Measurements from ENCODE around the gene LRIF1.

Gene LRIF1

DNA sequence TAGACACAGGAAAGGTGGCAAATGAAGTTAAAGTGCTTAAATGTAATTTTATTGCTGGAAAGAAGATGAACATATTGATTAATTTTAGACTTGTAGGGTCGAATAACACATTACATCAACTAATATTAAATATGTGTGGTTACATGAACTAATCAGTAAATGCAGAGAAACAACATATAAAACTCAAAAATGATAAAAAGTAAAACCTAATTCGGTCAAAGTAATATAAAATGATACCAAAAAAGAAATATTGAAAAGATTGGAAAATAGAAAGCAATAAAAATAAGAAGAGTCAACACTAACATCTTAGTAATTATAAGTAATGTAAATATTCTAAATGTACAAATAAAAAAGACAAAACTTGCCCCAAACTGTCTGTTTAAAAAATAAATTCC, 47.5 kb downstream of the LRIF1 start:
- DNase-seq (ENCODE audit: low read depth), result no peak
- H3K4me3 ChIP-seq (ENCODE audit: control insufficient read depth, low read depth, low read length), result no peak overlapping the region
- TF ChIP-seq, protein P1, sequence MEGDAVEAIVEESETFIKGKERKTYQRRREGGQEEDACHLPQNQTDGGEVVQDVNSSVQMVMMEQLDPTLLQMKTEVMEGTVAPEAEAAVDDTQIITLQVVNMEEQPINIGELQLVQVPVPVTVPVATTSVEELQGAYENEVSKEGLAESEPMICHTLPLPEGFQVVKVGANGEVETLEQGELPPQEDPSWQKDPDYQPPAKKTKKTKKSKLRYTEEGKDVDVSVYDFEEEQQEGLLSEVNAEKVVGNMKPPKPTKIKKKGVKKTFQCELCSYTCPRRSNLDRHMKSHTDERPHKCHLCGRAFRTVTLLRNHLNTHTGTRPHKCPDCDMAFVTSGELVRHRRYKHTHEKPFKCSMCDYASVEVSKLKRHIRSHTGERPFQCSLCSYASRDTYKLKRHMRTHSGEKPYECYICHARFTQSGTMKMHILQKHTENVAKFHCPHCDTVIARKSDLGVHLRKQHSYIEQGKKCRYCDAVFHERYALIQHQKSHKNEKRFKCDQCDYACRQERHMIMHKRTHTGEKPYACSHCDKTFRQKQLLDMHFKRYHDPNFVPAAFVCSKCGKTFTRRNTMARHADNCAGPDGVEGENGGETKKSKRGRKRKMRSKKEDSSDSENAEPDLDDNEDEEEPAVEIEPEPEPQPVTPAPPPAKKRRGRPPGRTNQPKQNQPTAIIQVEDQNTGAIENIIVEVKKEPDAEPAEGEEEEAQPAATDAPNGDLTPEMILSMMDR (IDR thresholded peaks at IDR 0.05; ENCODE audit: control insufficient read depth, insufficient read depth, low read depth, low read length, missing control alignments), result no peak

DNA sequence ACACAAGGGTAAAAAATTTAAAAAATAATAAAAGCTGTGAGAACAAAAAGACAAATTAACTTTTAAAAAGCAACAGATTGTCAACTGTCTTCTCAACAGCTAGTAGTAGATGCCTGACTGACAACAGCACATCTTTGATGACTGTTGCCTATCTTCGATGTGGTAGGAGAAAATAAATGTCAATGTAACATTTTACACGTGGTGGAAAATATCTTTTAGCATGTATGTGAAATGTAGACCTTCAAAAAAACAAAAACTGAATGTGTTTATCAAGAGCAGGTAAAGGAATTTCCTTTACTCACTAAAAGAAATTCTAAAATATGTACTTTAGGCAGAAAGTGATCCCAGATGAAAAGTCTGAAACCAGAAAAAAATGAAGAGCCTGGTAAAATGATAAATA, 47.9 kb downstream of the LRIF1 start:
- TF ChIP-seq, protein P1 (IDR thresholded peaks at IDR 0.05; ENCODE audit: control insufficient read depth, insufficient read depth, low read depth, low read length, missing control alignments), result no peak
- DNase-seq (ENCODE audit: low read depth), result no peak
- H3K4me3 ChIP-seq (ENCODE audit: control insufficient read depth, low read depth, low read length), result no peak overlapping the region

DNA sequence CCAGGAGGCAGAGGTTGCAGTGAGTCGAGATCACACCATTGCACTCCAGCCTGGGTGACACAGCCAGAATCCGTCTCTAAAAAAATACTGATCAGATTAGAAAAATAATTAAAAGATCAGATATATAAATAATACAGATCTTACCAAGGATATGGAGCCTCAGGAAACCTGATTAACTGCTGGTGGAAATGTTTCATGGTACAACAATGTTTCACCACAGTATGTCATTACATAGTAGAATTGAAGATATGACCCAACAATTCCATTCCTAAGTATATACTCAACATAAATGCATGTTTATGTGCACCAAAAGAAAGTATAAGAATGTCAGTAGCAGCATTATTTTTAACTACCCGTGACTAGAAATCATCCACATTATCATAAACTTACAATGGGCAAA, 49.0 kb downstream of the LRIF1 start:
- no peak overlapping the region for H3K4me3 ChIP-seq (ENCODE audit: control insufficient read depth, low read depth, low read length)
- no peak for DNase-seq (ENCODE audit: low read depth)
- TF ChIP-seq, protein P1 (IDR thresholded peaks at IDR 0.05; ENCODE audit: control insufficient read depth, insufficient read depth, low read depth, low read length, missing control alignments), result no peak

DNA sequence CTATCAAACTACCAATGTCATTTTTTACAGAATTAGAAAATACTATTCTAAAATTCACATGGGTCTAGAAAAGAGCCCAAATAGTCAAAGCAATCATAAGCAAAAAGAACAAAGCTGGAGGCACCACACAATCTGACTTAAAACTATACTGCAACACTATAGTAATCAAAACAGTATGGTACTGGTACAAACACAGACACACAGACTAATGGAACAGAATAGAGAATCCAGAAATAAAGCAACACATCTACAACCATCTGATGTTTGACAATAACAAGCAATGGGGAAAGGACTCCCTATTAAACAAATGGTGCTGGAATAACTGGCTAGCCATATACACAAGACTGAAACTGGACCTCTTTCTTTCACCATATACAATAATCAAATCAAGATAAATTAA, 50.9 kb downstream of the LRIF1 start:
- no peak overlapping the region for H3K4me3 ChIP-seq (ENCODE audit: control insufficient read depth, low read depth, low read length)
- no peak for DNase-seq (ENCODE audit: low read depth)
- TF ChIP-seq, protein P1 (IDR thresholded peaks at IDR 0.05; ENCODE audit: control insufficient read depth, insufficient read depth, low read depth, low read length, missing control alignments), result no peak

DNA sequence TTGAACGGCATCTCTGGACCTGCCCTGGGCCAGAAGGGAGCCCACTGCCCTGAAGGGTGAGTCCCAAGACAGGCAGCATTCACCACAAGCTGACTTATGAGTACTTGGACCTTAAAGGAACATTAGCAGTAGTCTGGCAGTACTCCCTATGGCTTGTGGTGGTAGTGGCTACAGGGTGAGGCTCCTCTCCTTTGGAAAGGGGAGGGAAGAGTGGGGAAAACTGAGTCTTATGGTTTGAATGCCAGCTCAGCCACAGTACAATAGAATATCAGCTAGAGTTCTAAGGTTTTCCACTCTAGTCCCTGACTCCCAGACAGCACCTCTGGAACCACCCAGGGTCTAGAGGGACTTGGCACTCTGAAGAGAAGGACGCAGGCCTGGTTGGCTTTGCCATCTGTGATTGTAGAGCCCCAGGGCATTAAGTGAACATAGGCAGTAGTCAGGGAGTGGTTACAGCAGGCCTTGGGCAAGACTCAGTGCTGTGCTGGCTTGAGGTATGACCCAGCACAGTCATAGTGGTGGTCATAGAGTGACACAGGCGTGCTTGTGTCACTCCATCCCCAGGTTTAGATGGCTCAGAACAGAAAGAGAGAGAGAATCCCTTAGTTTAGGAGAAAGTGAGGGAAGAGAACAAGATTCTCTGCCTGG, 59.7 kb downstream of the LRIF1 start:
- H3K4me3 ChIP-seq (ENCODE audit: control insufficient read depth, low read depth, low read length), result no peak overlapping the region
- no peak for DNase-seq (ENCODE audit: low read depth)
- TF ChIP-seq, protein P1 (IDR thresholded peaks at IDR 0.05; ENCODE audit: control insufficient read depth, insufficient read depth, low read depth, low read length, missing control alignments), result no peak

DNA sequence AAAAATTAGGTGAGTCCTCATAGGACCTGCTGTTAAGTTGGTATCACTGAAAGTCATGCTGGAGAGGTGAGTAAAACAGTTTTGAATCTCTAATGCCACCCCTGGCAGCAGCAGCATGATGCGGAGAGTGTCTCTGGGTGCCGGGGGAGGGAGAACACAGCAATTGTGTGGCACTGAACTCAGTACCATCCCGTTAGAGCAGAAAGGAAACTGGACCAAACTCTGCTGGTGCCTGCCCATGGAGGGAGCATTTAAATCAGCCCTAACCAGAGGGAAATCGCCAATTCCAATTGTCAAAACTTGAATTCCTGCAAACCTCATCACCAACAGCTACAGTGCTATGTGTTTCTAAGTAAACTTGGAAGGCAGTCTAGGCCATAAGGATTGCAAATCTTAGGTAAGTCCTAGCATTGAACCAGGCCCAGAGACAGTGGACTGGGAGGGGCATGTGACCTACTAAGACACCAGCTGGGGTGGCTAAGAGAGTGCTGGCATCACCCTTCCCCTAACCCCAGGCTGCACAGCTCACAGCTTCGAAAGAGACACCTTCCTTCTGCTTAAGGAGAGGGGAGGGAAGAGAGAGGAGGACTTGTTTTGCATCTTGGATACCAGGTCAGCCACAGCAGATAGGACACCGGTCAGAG, 60.8 kb downstream of the LRIF1 start:
- no peak overlapping the region for H3K4me3 ChIP-seq (ENCODE audit: control insufficient read depth, low read depth, low read length)
- no peak for DNase-seq (ENCODE audit: low read depth)
- TF ChIP-seq, protein P1 (IDR thresholded peaks at IDR 0.05; ENCODE audit: control insufficient read depth, insufficient read depth, low read depth, low read length, missing control alignments), result no peak
